HCT116 (cell line): ENCODE data around the gene ATP6V1G3. TPM values are rescaled to one million over a fixed set of nuclear protein-coding genes. Genes with fewer than 3 reads are reported as not detected.

Source experiments
- ATAC-seq: fragments of 200-7000 bp; cut with Tn5 transposase; 2 replicates; pipeline ENCODE4 v1.9.1; 2020; ENCODE audit warnings: mild to moderate bottlenecking, moderate library complexity
- BruUV-seq: library from RNA; stranded (reverse); fragments of 400-500 nt; replicated peaks from 2 replicates; lab custom pipeline; 2021; lab: Mats Ljungman, UMichigan
- CTCF ChIA-PET: fragments of 300-600 bp; sonication (Branson Sonifier 250); formaldehyde crosslinking; loops from one replicate; lab custom pipeline; 2021; ENCODE audit warnings: antibody characterized with exemption; lab: Charles Lee
- POLR2A ChIA-PET: fragments of 300-600, 350-600 bp; sonication (Branson Sonifier 250); formaldehyde crosslinking; loops from one replicate; lab custom pipeline; 2021; ENCODE audit warnings: antibody characterized with exemption; lab: Charles Lee
- RAD21 ChIA-PET, 2 experiments: fragments of 300-600 bp; sonication (Branson Sonifier 250); formaldehyde crosslinking; loops; one replicate each; lab custom pipeline; 2023; ENCODE audit warnings: low total read pairs in 2 of 2; ENCODE audit not compliant: uncharacterized antibody in 2 of 2, unreplicated experiment in 2 of 2, low non-redundant PET in 1 of 2; lab: Charles Lee
- DNase-seq: peaks from one replicate; pipeline ENCODE4 v3.0.0-alpha.2; 2010; ENCODE audit warnings: low read depth, low spot score
- H2AFZ ChIP-seq: fragments of 200-600 bp; shearing (Covaris generic), sonication (generic); 2 replicates; pipeline ENCODE4 v1.6.1; 2017; ENCODE audit warnings: low read depth, mixed run types, mixed read lengths, antibody characterized with exemption, low read length; ENCODE audit not compliant: poor library complexity, severe bottlenecking
- H3K27ac ChIP-seq: 2 replicates; pipeline ENCODE4 v1.5.1; 2012; ENCODE audit warnings: low read depth, low read length
- H3K27me3 ChIP-seq: fragments of 200-600 bp; sonication (generic); 2 replicates; pipeline ENCODE4 v1.6.1; 2016; ENCODE audit warnings: mixed run types, low read length, mixed read lengths; ENCODE audit not compliant: insufficient read depth
- H3K36me3 ChIP-seq, 2 experiments: fragments of 200-500 bp in 1 of 2; fragments of 200-600 bp in 1 of 2; sonication (Bioruptor generic) in 1 of 2; sonication (generic) in 1 of 2; 2 replicates each; pipeline versions ENCODE4 v1.5.1 to v1.6.1; 2014 to 2016; ENCODE audit warnings: low read length in 2 of 2, inconsistent platforms in 1 of 2, mixed read lengths in 1 of 2, mixed run types in 1 of 2; ENCODE audit not compliant: insufficient read depth in 2 of 2, control insufficient read depth in 1 of 2
- H3K4me1 ChIP-seq, 2 experiments: fragments of 200-600 bp in 1 of 2; sonication (generic) in 1 of 2; 2 replicates each; pipeline versions ENCODE4 v1.5.1 to v1.6.1; 2012 to 2017; ENCODE audit warnings: low read length in 2 of 2, inconsistent platforms in 1 of 2, mild to moderate bottlenecking in 1 of 2, mixed read lengths in 1 of 2, mixed run types in 1 of 2, moderate library complexity in 1 of 2; ENCODE audit not compliant: insufficient read depth in 2 of 2, control insufficient read depth in 1 of 2
- H3K4me2 ChIP-seq: fragments of 200-600 bp; sonication (generic); 2 replicates; pipeline ENCODE4 v1.6.1; 2017; ENCODE audit warnings: mixed run types, low read length, mixed read lengths
- H3K4me3 ChIP-seq, 2 experiments: fragments of 200-600 bp in 1 of 2; sonication (generic) in 1 of 2; replicated peaks in 1 of 2; 2 replicates each; pipeline ENCODE4 v1.5.1; 2011 to 2016; ENCODE audit warnings: low read length in 2 of 2, control low read depth in 1 of 2, low read depth in 1 of 2, mild to moderate bottlenecking in 1 of 2, mixed read lengths in 1 of 2, mixed run types in 1 of 2
- H3K79me2 ChIP-seq: fragments of 200-600 bp; sonication (generic); 2 replicates; pipeline ENCODE4 v1.6.1; 2017; ENCODE audit warnings: mild to moderate bottlenecking, mixed run types, low read length, moderate library complexity, mixed read lengths; ENCODE audit not compliant: insufficient read depth
- H3K9ac ChIP-seq: fragments of 200-600 bp; sonication (generic); 2 replicates; pipeline ENCODE4 v1.6.1; 2016; ENCODE audit warnings: low read length, mixed read lengths
- H3K9me2 ChIP-seq: fragments of 200-600 bp; sonication (generic), shearing (Covaris generic); 2 replicates; pipeline ENCODE4 v1.6.1; 2017; ENCODE audit warnings: mixed run types, mild to moderate bottlenecking, moderate library complexity; ENCODE audit not compliant: insufficient read depth
- H3K9me3 ChIP-seq, 2 experiments: fragments of 200-500 bp in 1 of 2; fragments of 200-600 bp in 1 of 2; sonication (Bioruptor generic) in 1 of 2; sonication (generic) in 1 of 2; 2 replicates each; pipeline ENCODE4 v1.6.1; 2014 to 2017; ENCODE audit warnings: low read length in 2 of 2, mixed read lengths in 2 of 2, inconsistent platforms in 1 of 2, low read depth in 1 of 2, mild to moderate bottlenecking in 1 of 2, mixed run types in 1 of 2, moderate library complexity in 1 of 2; ENCODE audit not compliant: control insufficient read depth in 1 of 2, insufficient read depth in 1 of 2
- H4K20me1 ChIP-seq: fragments of 200-600 bp; sonication (generic), shearing (Covaris generic); 2 replicates; pipeline ENCODE4 v1.6.1; 2017; ENCODE audit warnings: mixed run types, mild to moderate bottlenecking, moderate library complexity; ENCODE audit not compliant: insufficient read depth
- ATF3 ChIP-seq: IDR thresholded peaks from 2 replicates; pipeline ENCODE4 v1.6.1; 2012
- CBX3 ChIP-seq: IDR thresholded peaks from 2 replicates; pipeline ENCODE4 v1.6.1; 2012; ENCODE audit warnings: low read depth
- CEBPB ChIP-seq: IDR thresholded peaks from 2 replicates; pipeline ENCODE4 v1.6.1; 2012; ENCODE audit warnings: low read depth
- EGR1 ChIP-seq: IDR thresholded peaks from 2 replicates; pipeline ENCODE4 v1.6.1; 2012; ENCODE audit warnings: low read depth
- ELF1 ChIP-seq: IDR thresholded peaks from 2 replicates; pipeline ENCODE4 v1.6.1; 2012; ENCODE audit warnings: low read depth, borderline replicate concordance
- EZH2 ChIP-seq: fragments of 200-600 bp; sonication (generic); IDR thresholded peaks from 2 replicates; pipeline ENCODE4 v1.6.1; 2017; ENCODE audit warnings: antibody characterized with exemption, mixed run types
- EZH2phosphoT487 ChIP-seq: fragments of 200-600 bp; IDR thresholded peaks from 2 replicates; pipeline ENCODE4 v1.6.1; 2018; ENCODE audit warnings: antibody characterized with exemption, borderline replicate concordance
- FOSL1 ChIP-seq: IDR thresholded peaks from 2 replicates; pipeline ENCODE4 v1.6.1; 2012; ENCODE audit warnings: low read depth
- JUND ChIP-seq: IDR thresholded peaks from 2 replicates; pipeline ENCODE4 v1.6.1; 2012
- MAX ChIP-seq: IDR thresholded peaks from 2 replicates; pipeline ENCODE4 v1.6.1; 2012
- POLR2A ChIP-seq: IDR thresholded peaks from 2 replicates; pipeline ENCODE4 v1.7.0; 2011; ENCODE audit warnings: borderline replicate concordance; ENCODE audit not compliant: insufficient read depth, insufficient read length; ENCODE audit errors: extremely low read depth
- POLR2AphosphoS5 ChIP-seq: IDR thresholded peaks from 2 replicates; pipeline ENCODE4 v1.6.1; 2011; ENCODE audit warnings: mild to moderate bottlenecking, low read depth, low read length, moderate library complexity
- RAD21 ChIP-seq: IDR thresholded peaks from 2 replicates; pipeline ENCODE4 v1.6.1; 2012; ENCODE audit warnings: low read depth, mild to moderate bottlenecking
- SIN3A ChIP-seq: IDR thresholded peaks from 2 replicates; pipeline ENCODE4 v1.6.1; 2012; ENCODE audit warnings: low read depth
- SRF ChIP-seq: IDR thresholded peaks from 2 replicates; pipeline ENCODE4 v1.6.1; 2012; ENCODE audit warnings: low read depth
- TCF7L2 ChIP-seq: IDR thresholded peaks from 2 replicates; pipeline ENCODE4 v1.7.0; 2011; ENCODE audit warnings: borderline replicate concordance, inconsistent platforms; ENCODE audit not compliant: insufficient read depth, insufficient read length; ENCODE audit errors: extremely low read depth
- ZFX ChIP-seq: fragments of 450-650 bp; IDR thresholded peaks from 2 replicates; pipeline ENCODE4 v1.6.1; 2017
- ZNF274 ChIP-seq: fragments of 200-500 bp; sonication (Bioruptor generic); IDR thresholded peaks from 2 replicates; pipeline ENCODE4 v1.6.1; 2014; ENCODE audit warnings: mild to moderate bottlenecking, low read depth, low read length, inconsistent platforms
- intact Hi-C: fragments of 100-400 bp; cut with micrococcal nuclease; formaldehyde crosslinking; loops from 2 replicates; pipeline ENCODE4 v1.10.0; 2022
- total RNA-seq: library from RNA; stranded (reverse); gene quantifications from one replicate; pipeline ENCODE4 v1.2.1, GENCODE V29; 2021; ENCODE audit not compliant: unreplicated experiment
- TF ChIP-seq, protein P1 (sequence below): IDR thresholded peaks from 2 replicates; pipeline ENCODE4 v1.6.1; 2011; ENCODE audit warnings: mild to moderate bottlenecking, low read length, moderate library complexity; ENCODE audit not compliant: insufficient replicate concordance; ENCODE audit errors: extremely low read depth
- TF ChIP-seq, protein P2 (sequence below): IDR thresholded peaks from 2 replicates; pipeline ENCODE4 v1.6.1; 2012; ENCODE audit warnings: low read depth

ATP6V1G3 gene
- total RNA-seq, 1 experiment from 2014 or later: not detected

GRCh38 chr1:198493329-198493728 is 47.2 kb downstream of the ATP6V1G3 start:
- ATAC-seq (no peak), DNase-seq (no peak)
- H3K27me3 ChIP-seq: no peaks in the 10 kb centered on the region
- TF ChIP-seq, protein P1, sequence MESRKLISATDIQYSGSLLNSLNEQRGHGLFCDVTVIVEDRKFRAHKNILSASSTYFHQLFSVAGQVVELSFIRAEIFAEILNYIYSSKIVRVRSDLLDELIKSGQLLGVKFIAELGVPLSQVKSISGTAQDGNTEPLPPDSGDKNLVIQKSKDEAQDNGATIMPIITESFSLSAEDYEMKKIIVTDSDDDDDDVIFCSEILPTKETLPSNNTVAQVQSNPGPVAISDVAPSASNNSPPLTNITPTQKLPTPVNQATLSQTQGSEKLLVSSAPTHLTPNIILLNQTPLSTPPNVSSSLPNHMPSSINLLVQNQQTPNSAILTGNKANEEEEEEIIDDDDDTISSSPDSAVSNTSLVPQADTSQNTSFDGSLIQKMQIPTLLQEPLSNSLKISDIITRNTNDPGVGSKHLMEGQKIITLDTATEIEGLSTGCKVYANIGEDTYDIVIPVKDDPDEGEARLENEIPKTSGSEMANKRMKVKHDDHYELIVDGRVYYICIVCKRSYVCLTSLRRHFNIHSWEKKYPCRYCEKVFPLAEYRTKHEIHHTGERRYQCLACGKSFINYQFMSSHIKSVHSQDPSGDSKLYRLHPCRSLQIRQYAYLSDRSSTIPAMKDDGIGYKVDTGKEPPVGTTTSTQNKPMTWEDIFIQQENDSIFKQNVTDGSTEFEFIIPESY: no peak
- no peak for TF ChIP-seq EGR1
- TF ChIP-seq ZNF274: no peak
- no peak for TF ChIP-seq POLR2AphosphoS5
- no peak for TF ChIP-seq SIN3A
- TF ChIP-seq TCF7L2: no peak
- TF ChIP-seq CEBPB: no peak
- TF ChIP-seq JUND: no peak
- TF ChIP-seq RAD21: no peak
- TF ChIP-seq SRF: no peak
- no peak for TF ChIP-seq ATF3
- TF ChIP-seq ELF1: no peak
- TF ChIP-seq ZFX: no peak
- TF ChIP-seq POLR2A: no peak
- TF ChIP-seq CBX3: no peak
- TF ChIP-seq, protein P2, sequence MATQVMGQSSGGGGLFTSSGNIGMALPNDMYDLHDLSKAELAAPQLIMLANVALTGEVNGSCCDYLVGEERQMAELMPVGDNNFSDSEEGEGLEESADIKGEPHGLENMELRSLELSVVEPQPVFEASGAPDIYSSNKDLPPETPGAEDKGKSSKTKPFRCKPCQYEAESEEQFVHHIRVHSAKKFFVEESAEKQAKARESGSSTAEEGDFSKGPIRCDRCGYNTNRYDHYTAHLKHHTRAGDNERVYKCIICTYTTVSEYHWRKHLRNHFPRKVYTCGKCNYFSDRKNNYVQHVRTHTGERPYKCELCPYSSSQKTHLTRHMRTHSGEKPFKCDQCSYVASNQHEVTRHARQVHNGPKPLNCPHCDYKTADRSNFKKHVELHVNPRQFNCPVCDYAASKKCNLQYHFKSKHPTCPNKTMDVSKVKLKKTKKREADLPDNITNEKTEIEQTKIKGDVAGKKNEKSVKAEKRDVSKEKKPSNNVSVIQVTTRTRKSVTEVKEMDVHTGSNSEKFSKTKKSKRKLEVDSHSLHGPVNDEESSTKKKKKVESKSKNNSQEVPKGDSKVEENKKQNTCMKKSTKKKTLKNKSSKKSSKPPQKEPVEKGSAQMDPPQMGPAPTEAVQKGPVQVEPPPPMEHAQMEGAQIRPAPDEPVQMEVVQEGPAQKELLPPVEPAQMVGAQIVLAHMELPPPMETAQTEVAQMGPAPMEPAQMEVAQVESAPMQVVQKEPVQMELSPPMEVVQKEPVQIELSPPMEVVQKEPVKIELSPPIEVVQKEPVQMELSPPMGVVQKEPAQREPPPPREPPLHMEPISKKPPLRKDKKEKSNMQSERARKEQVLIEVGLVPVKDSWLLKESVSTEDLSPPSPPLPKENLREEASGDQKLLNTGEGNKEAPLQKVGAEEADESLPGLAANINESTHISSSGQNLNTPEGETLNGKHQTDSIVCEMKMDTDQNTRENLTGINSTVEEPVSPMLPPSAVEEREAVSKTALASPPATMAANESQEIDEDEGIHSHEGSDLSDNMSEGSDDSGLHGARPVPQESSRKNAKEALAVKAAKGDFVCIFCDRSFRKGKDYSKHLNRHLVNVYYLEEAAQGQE: no peak
- TF ChIP-seq EZH2phosphoT487: no peak
- no peak for TF ChIP-seq FOSL1
- TF ChIP-seq MAX: no peak
- no peak for TF ChIP-seq EZH2
- TF ChIP-seq, all 23 proteins: peak for 0
- peaks cover 0 to 7% of the 10 kb centered on the region in 2 experiments; a peak in 2 of 4 replicates for H3K4me1 ChIP-seq
- no peak overlapping the region for H3K27ac ChIP-seq
- H3K9me3 ChIP-seq: no peaks in the 10 kb centered on the region
- no peak overlapping the region for H3K4me2 ChIP-seq
- CTCF ChIA-PET: no interaction called here
- no peaks in the 10 kb centered on the region for H4K20me1 ChIP-seq
- RAD21 ChIA-PET: no interaction called here
- POLR2A ChIA-PET: no interaction called here
- no peak overlapping the region for H3K9ac ChIP-seq
- intact Hi-C loops: no loop called here
- no peak overlapping the region for H2AFZ ChIP-seq
- no peak overlapping the region for H3K4me3 ChIP-seq
- H3K9me2 ChIP-seq: no peaks in the 10 kb centered on the region
- H3K79me2 ChIP-seq: no peaks in the 10 kb centered on the region
- H3K36me3 ChIP-seq: no peaks in the 10 kb centered on the region
- BruUV-seq: no TSS peak
